SK-N-SH (cell line): ENCODE measurements around the gene MRPL32. TPM values are rescaled to one million over a fixed set of nuclear protein-coding genes. Genes with fewer than 3 reads are reported as not detected.

ENCODE experiments used
- CTCF ChIA-PET: fragments of 300-600, 350-600 bp; formaldehyde crosslinking; extraction: SDS; loops from one replicate; lab custom pipeline; 2021; lab: Yijun Ruan, JAX
- POLR2A ChIA-PET: fragments of 350-600 bp; sonication (Branson Sonifier 250); formaldehyde crosslinking; extraction: SDS; loops from one replicate; lab custom pipeline; 2020; ENCODE audit warnings: antibody characterized with exemption, inconsistent platforms; lab: Yijun Ruan, JAX
- DNase-seq: peaks from one replicate; pipeline ENCODE4 v3.0.0; 2012
- H2AFZ ChIP-seq: fragments of 200-600 bp; sonication (generic); 2 replicates; pipeline ENCODE4 v1.8.1; 2016; ENCODE audit warnings: antibody characterized with exemption, mild to moderate bottlenecking, low read depth
- H3F3A ChIP-seq: fragments of 200-600 bp; sonication (generic); replicated peaks from 2 replicates; pipeline ENCODE3; 2016; ENCODE audit warnings: antibody characterized with exemption, mild to moderate bottlenecking; ENCODE audit not compliant: insufficient read depth
- H3K27ac ChIP-seq, 2 experiments: fragments of 200-500 bp in 1 of 2; fragments of 200-600 bp in 1 of 2; sonication (Bioruptor generic) in 1 of 2; sonication (generic), shearing (Covaris generic) in 1 of 2; 2 replicates each; pipeline versions ENCODE4 v1.5.1 to v1.6.1; 2014 to 2016; ENCODE audit warnings: low read depth in 2 of 2, inconsistent platforms in 1 of 2, low read length in 1 of 2, mild to moderate bottlenecking in 1 of 2, mixed read lengths in 1 of 2
- H3K27me3 ChIP-seq: fragments of 200-600 bp; sonication (generic), shearing (Covaris generic); 2 replicates; pipeline ENCODE4 v1.6.1; 2016; ENCODE audit warnings: mixed run types; ENCODE audit not compliant: insufficient read depth
- H3K36me3 ChIP-seq, 2 experiments: fragments of 200-500 bp in 1 of 2; fragments of 200-600 bp in 1 of 2; sonication (Bioruptor generic) in 1 of 2; sonication (generic) in 1 of 2; replicated peaks in 1 of 2; 2 replicates each; pipeline versions ENCODE3 to v1.5.1; 2014 to 2016; ENCODE audit warnings: low read length in 1 of 2, mild to moderate bottlenecking in 1 of 2; ENCODE audit not compliant: insufficient read depth in 2 of 2, control insufficient read depth in 1 of 2
- H3K4me1 ChIP-seq, 2 experiments: fragments of 200-500 bp in 1 of 2; fragments of 200-600 bp in 1 of 2; sonication (Bioruptor generic) in 1 of 2; sonication (generic), shearing (Covaris generic) in 1 of 2; 2 replicates each; pipeline versions ENCODE4 v1.5.1 to v1.6.1; 2014 to 2016; ENCODE audit warnings: low read depth in 1 of 2, low read length in 1 of 2, mixed run types in 1 of 2; ENCODE audit not compliant: insufficient read depth in 2 of 2, control insufficient read depth in 1 of 2
- H3K4me2 ChIP-seq: fragments of 200-600 bp; sonication (generic), shearing (Covaris generic); 2 replicates; pipeline ENCODE4 v1.6.1; 2017; ENCODE audit warnings: mixed run types
- H3K4me3 ChIP-seq, 2 experiments: fragments of 200-500 bp in 1 of 2; fragments of 200-600 bp in 1 of 2; sonication (Bioruptor generic) in 1 of 2; sonication (generic), shearing (Covaris generic) in 1 of 2; 2 replicates each; pipeline versions ENCODE4 v1.5.1 to v1.8.1; 2014 to 2016; ENCODE audit warnings: low read depth in 2 of 2, inconsistent platforms in 1 of 2, low read length in 1 of 2, mild to moderate bottlenecking in 1 of 2, mixed read lengths in 1 of 2, moderate library complexity in 1 of 2
- H3K79me2 ChIP-seq: fragments of 200-600 bp; sonication (generic); 2 replicates; pipeline ENCODE4 v1.8.1; 2017; ENCODE audit warnings: mild to moderate bottlenecking; ENCODE audit not compliant: insufficient read depth
- H3K9ac ChIP-seq: fragments of 200-600 bp; sonication (generic); 2 replicates; pipeline ENCODE4 v1.6.1; 2017; ENCODE audit warnings: mixed run types
- H3K9me2 ChIP-seq: fragments of 200-600 bp; sonication (generic); 2 replicates; pipeline ENCODE4 v1.6.1; 2017; ENCODE audit warnings: mixed run types
- H3K9me3 ChIP-seq: fragments of 200-600 bp; sonication (generic); 2 replicates; pipeline ENCODE4 v1.6.1; 2017; ENCODE audit warnings: mixed run types, mild to moderate bottlenecking, moderate library complexity
- H4K20me1 ChIP-seq: fragments of 200-600 bp; sonication (generic); 2 replicates; pipeline ENCODE4 v1.6.1; 2017; ENCODE audit warnings: mild to moderate bottlenecking, mixed run types; ENCODE audit not compliant: insufficient read depth
- CTCF ChIP-seq: fragments of 200-600 bp; sonication (generic); IDR thresholded peaks from 2 replicates; pipeline ENCODE4 v1.6.1; 2017; ENCODE audit warnings: antibody characterized with exemption, mild to moderate bottlenecking, moderate library complexity
- ELF1 ChIP-seq: IDR thresholded peaks from 2 replicates; pipeline ENCODE4 v1.4.0; 2012
- EZH2phosphoT487 ChIP-seq: fragments of 200-600 bp; sonication (generic); IDR thresholded peaks from 2 replicates; pipeline ENCODE4 v1.6.1; 2017; ENCODE audit warnings: low read depth, mixed run types, mild to moderate bottlenecking, antibody characterized with exemption, moderate library complexity, borderline replicate concordance
- FOXJ3 ChIP-seq: sonication (generic); formaldehyde crosslinking; IDR thresholded peaks from 2 replicates; pipeline ENCODE4 v1.5.1; 2020; ENCODE audit warnings: mild to moderate bottlenecking, missing genetic modification reagents
- IRF3 ChIP-seq: fragments of 150-350 bp; IDR thresholded peaks from 2 replicates; pipeline ENCODE4 v1.6.1; 2016; ENCODE audit warnings: mild to moderate bottlenecking, low read depth, low read length
- RCOR1 ChIP-seq: fragments of 150-350 bp; IDR thresholded peaks from 2 replicates; pipeline ENCODE4 v1.6.1; 2017; ENCODE audit warnings: antibody characterized with exemption, low read length
- RFX5 ChIP-seq: IDR thresholded peaks from 2 replicates; pipeline ENCODE4 v1.6.1; 2012; ENCODE audit warnings: mild to moderate bottlenecking, improper control_type of control experiment, low read length
- SIN3A ChIP-seq: IDR thresholded peaks from 2 replicates; pipeline ENCODE4 v1.6.1; 2012; ENCODE audit warnings: low read depth, mild to moderate bottlenecking, low read length, moderate library complexity, borderline replicate concordance
- TEAD4 ChIP-seq: IDR thresholded peaks from 2 replicates; pipeline ENCODE4 v1.4.0; 2012; ENCODE audit warnings: mild to moderate bottlenecking, borderline replicate concordance; ENCODE audit not compliant: insufficient read depth
- USF1 ChIP-seq: IDR thresholded peaks from 2 replicates; pipeline ENCODE4 v1.4.0; 2012; ENCODE audit warnings: low read depth, borderline replicate concordance
- YY1 ChIP-seq: IDR thresholded peaks from 2 replicates; pipeline ENCODE4 v1.4.0; 2012; ENCODE audit warnings: low read depth, mild to moderate bottlenecking
- WGBS: methylation state at CpG from one replicate; pipeline ENCODE4 v1.1.6; 2017; ENCODE audit warnings: low lambda C conversion rate; 5-methylcytosine and 5-hydroxymethylcytosine counted together
- polyA plus RNA-seq, 3 experiments: library from polyadenylated mRNA; depleted of rRNA; stranded (reverse); fragments of >200 nt; gene quantifications; 2 replicates each; pipeline ENCODE4 v1.2.3, GENCODE V29; 2012

MRPL32 gene
- polyA plus RNA-seq, 1 of the 3 experiments (the other 2 are of a cell fraction): 73.1 TPM

- TF ChIP-seq CTCF: no peak
Measured at GRCh38 chr7:42945821-42946626, 13.8 kb downstream of the MRPL32 start (continued).

GRCh38 chr7:42946627-42946950 is 14.4 kb downstream of the MRPL32 start:
- no peaks in the 10 kb centered on the region for H3F3A ChIP-seq
- no peak overlapping the region for H3K4me3 ChIP-seq
- no peak overlapping the region for H3K9ac ChIP-seq
- H4K20me1 ChIP-seq: no peaks in the 10 kb centered on the region
- no peaks in the 10 kb centered on the region for H3K36me3 ChIP-seq
- DNase-seq: no peak
- no peak overlapping the region for H3K4me2 ChIP-seq
- no peaks in the 10 kb centered on the region; a peak in 1 of 4 replicates for H3K4me1 ChIP-seq
- WGBS: 76% methylated on average over 2 of the region's 2 CpGs
- no peaks in the 10 kb centered on the region for H3K9me2 ChIP-seq
- H3K27me3 ChIP-seq: no peaks in the 10 kb centered on the region
- H3K9me3 ChIP-seq: no peaks in the 10 kb centered on the region
- CTCF ChIA-PET: interaction anchor here (1.7 kb wide), 1 partner anchor 774 kb away, joined by 5 read pairs; no protein-coding TSS in a partner anchor
- H3K79me2 ChIP-seq: no peaks in the 10 kb centered on the region
- no peak overlapping the region for H2AFZ ChIP-seq
- POLR2A ChIA-PET: no interaction called here
- TF ChIP-seq ELF1 (no peak), FOXJ3 (CRISPR knock-in tag) (no peak), YY1 (no peak), CTCF (no peak), RFX5 (no peak), IRF3 (no peak), TEAD4 (no peak), RCOR1 (no peak), USF1 (no peak), EZH2phosphoT487 (no peak), SIN3A (no peak)
- no peak overlapping the region for H3K27ac ChIP-seq
